Ovary (tissue), 9 donors: ENCODE measurements around the gene SLC2A13. TPM values are rescaled to one million over a fixed set of nuclear protein-coding genes. Genes with fewer than 3 reads are reported as not detected.

Source experiments
- DNase-seq, 5 donors: peaks; one replicate each; pipeline ENCODE4 v3.0.0-alpha.2; 2019 to 2020
- H3K27ac ChIP-seq, 2 donors: fragments of 200-600 bp; one replicate each; pipeline versions ENCODE4 v1.5.1 to v1.8.0; 2019 to 2022
- H3K27me3 ChIP-seq: fragments of 200-600 bp; one replicate; pipeline ENCODE4 v1.8.0; 2022
- H3K36me3 ChIP-seq: fragments of 200-600 bp; sonication (generic); one replicate; pipeline ENCODE4 v1.5.1; 2019
- H3K4me1 ChIP-seq: one replicate; pipeline ENCODE4 v1.8.1; 2013; ENCODE audit warnings: mild to moderate bottlenecking, moderate library complexity; ENCODE audit not compliant: insufficient read depth
- H3K4me3 ChIP-seq: fragments of 200-600 bp; sonication (generic); one replicate; pipeline ENCODE4 v1.5.1; 2017
- H3K9me3 ChIP-seq, 2 donors: fragments of 200-600 bp in 1 of 2; sonication (generic) in 1 of 2; one replicate each; pipeline versions ENCODE4 v1.5.1 to v1.8.1; 2013 to 2019; ENCODE audit warnings: mild to moderate bottlenecking in 1 of 2, moderate library complexity in 1 of 2
- CTCF ChIP-seq, 3 donors: fragments of 450-650 bp in 2 of 3; fragments of 200-600 bp in 1 of 3; IDR thresholded peaks; one replicate each; pipeline versions ENCODE4 v1.5.1 to v1.8.0; 2016 to 2022; ENCODE audit warnings: antibody characterized with exemption in 3 of 3, mild to moderate bottlenecking in 1 of 3
- EP300 ChIP-seq: sonication (generic); formaldehyde crosslinking; IDR thresholded peaks from one replicate; pipeline ENCODE4 v1.6.1; 2017; ENCODE audit warnings: antibody characterized with exemption
- POLR2A ChIP-seq: fragments of 450-650 bp; IDR thresholded peaks from one replicate; pipeline ENCODE4 v1.6.1; 2017; ENCODE audit warnings: antibody characterized with exemption, mild to moderate bottlenecking, moderate library complexity
- WGBS, 3 donors: extraction: QIAGEN DNeasy Blood & Tissue Kit in 1 of 3; methylation state at CpG; one replicate each; pipeline versions ENCODE4 v1.1.5 to v1.1.7; 2013 to 2017; 5-methylcytosine and 5-hydroxymethylcytosine counted together
- intact Hi-C, 4 donors: fragments of 100-400 bp; cut with DNase I; formaldehyde crosslinking; loops; one replicate each; pipeline versions ENCODE4 v1.11.0 to v1.15.1; 2022 to 2023
- polyA plus RNA-seq, 2 donors: library from polyadenylated mRNA; stranded (reverse); fragments of 200-250 nt in 1 of 2; fragments of 350-450 nt in 1 of 2; fragmentation: Illumina TruSeq in 1 of 2; extraction: RNeasy Lipid Tissue Mini Kit (QIAGEN cat#74804) in 1 of 2; gene quantifications; one replicate each; pipeline ENCODE4 v1.2.3, GENCODE V29; 2013 to 2014
- total RNA-seq, 7 donors: library from RNA; depleted of rRNA in 2 of 7; stranded (reverse); fragments of >200 nt in 2 of 7; fragmentation: NEBNext Ultra II Directional in 3 of 7; extraction: Animal tissue kit (Norgen Biotek cat#: 25700) in 3 of 7; gene quantifications; one replicate each; pipeline versions ENCODE4 v1.1.0 to v1.2.4, GENCODE V29; 2016 to 2023
- donor health status: DM: no; HTN: no; CAD: no; lungs with moderate emphysema.
- donor health status: DM: no; HTN: no; CAD: no.
- donor health status: Bipolar disorder and iron deficiency.
- donor health status: DM: yes; HTN: yes; CAD: no.
- donor health status: DM: no; HTN: no; CAD: no.
- donor health status: DM: yes; HTN: yes; CAD: no.

Gene SLC2A13
- total and polyA plus RNA-seq, 9 donors: 2.3 to 24.3 (median 7.9) TPM

DNA sequence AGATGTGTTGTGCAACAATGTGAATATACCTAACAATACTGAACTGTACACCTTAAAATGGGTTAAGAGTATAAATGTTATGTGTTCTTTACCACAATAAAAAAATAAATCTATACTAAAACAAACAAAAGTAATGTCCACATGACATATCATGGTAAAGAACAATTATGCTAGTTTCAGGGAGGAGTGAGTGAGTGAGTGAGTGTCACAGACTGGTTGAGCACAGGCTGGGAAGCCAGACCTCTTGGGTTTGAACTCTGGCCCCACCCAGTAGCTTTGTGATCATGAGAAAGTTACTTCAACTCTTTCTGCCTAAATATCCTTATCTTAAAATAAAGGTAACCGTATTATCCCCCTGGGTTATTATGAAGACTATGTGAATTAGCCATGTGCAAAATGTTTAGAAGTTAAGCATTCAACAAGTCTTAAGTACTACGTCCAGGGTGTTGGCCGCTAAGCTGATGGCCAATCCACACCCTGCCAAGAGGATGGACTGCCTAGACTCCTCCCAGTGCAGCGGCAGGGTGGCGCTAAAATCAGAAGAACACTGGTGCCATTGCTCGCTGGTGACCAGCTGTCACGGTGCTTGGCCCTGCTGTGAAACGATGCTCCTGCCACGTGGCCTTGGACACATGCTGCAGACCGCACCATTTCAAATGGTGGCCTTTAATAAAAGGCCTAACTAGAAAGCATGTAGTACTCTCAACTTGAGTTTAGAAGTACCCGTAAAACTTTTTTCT is 7.3 kb downstream of the SLC2A13 start:
- Histone ChIP-seq H3K36me3 (no peaks in the 10 kb centered on the region), H3K27me3 (no peaks in the 10 kb centered on the region), H3K4me3 (no peak overlapping the region), H3K9me3 (no peaks in the 10 kb centered on the region), H3K4me1 (no peaks in the 10 kb centered on the region), H3K27ac (no peak overlapping the region)
- intact Hi-C loops: no loop called here
- 96 to 98% (median 98%) methylated on average over 11 of the region's 11 CpGs for WGBS, 3 donors
- no peak for DNase-seq
- TF ChIP-seq POLR2A (no peak), CTCF (IDR thresholded peaks at IDR 0.05) (no peak), EP300 (no peak)

- 92 to 96% (median 94%) methylated on average over 4 of the region's 4 CpGs for whole genome bisulfite sequencing, 3 donors
- intact Hi-C loops: no loop called here
- Histone ChIP-seq H3K27ac (no peak overlapping the region), H3K27me3 (no peaks in the 10 kb centered on the region), H3K4me3 (no peak overlapping the region), H3K4me1 (no peaks in the 10 kb centered on the region), H3K36me3 (no peaks in the 10 kb centered on the region), H3K9me3 (no peaks in the 10 kb centered on the region)
- no peak for TF ChIP-seq CTCF (IDR thresholded peaks at IDR 0.05)
- no peak for TF ChIP-seq POLR2A
- TF ChIP-seq EP300: no peak
- no peak for DNase-seq
Observed at GRCh38 chr12:40093512-40093911, 12.4 kb downstream of the SLC2A13 start.

- TF ChIP-seq CTCF (IDR thresholded peaks at IDR 0.05): no peak
- TF ChIP-seq EP300: no peak
- no peak for TF ChIP-seq POLR2A
- no peak for DNase-seq
- WGBS, 3 donors: 92 to 98% (median 97%) methylated on average over 4 of the region's 4 CpGs
- Histone ChIP-seq H3K27ac (no peak overlapping the region), H3K4me3 (no peak overlapping the region), H3K27me3 (no peaks in the 10 kb centered on the region), H3K9me3 (no peaks in the 10 kb centered on the region), H3K4me1 (no peaks in the 10 kb centered on the region), H3K36me3 (no peaks in the 10 kb centered on the region)
- intact Hi-C loops: no loop called here
Observed at GRCh38 chr12:40086471-40086870, 19.4 kb downstream of the SLC2A13 start.

DNA sequence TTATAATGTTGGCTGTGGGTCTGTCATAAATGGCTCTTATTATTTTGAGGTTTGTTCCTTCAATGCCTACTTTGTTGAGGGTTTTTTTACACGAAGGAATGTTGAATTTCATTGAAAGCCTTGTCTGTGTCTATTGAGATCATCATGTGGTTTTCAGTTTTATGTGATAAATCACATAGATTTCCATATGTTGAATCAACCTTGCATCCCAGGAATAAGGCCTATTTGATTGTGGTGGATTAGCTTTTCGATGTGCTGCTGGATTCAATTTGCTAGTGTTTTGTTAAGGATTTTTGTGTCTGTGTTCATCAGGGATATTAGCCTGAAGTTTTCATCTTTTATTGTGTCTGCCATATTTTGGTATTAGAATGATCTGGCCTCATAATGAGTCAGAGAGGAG is 27.6 kb downstream of the SLC2A13 start:
- TF ChIP-seq CTCF (IDR thresholded peaks at IDR 0.05) (no peak), POLR2A (no peak), EP300 (no peak)
- 89 to 93% (median 92%) methylated on average over 2 of the region's 2 CpGs for WGBS, 3 donors
- no peak overlapping the region for H3K27ac ChIP-seq
- intact Hi-C loops: no loop called here
- H3K4me1 ChIP-seq: no peaks in the 10 kb centered on the region
- no peaks in the 10 kb centered on the region for H3K9me3 ChIP-seq
- no peaks in the 10 kb centered on the region for H3K27me3 ChIP-seq
- H3K36me3 ChIP-seq: no peaks in the 10 kb centered on the region
- no peak overlapping the region for H3K4me3 ChIP-seq
- no peak for DNase-seq
